GM18508 (cell line): ENCODE results near the gene FAM3D.
"Not testable (repeated sequence)": the region's sequence is repeated elsewhere in the genome, so short reads cannot be mapped to it uniquely, and the experiment has no call there.

Experiments
- ATAC-seq: cut with Tn5 transposase; IDR thresholded peaks from one replicate; pipeline ENCODE4 v1.9.1; 2021; ENCODE audit warnings: moderate number of reproducible peaks; ENCODE audit not compliant: insufficient read depth, unreplicated experiment

The FAM3D gene

DNA sequence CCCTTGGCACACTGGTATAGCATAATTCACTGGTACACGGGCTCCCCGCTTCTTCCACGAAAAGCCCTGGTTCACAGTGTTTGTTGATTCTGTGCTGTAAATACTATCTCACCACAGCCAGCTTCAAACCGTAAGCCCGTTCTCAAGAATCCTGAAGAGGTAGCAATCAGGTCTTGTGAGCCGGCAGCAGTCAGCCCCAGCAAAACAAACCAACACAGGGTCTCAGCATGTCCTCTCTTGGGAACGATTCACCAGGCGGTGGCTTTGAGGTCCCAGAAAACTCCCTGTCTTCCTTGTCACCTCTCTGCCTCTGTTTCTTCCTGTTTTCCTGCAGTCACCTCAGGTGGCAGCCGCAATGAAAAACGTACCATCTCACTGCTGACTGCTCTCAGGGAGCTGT, 19.1 kb upstream of the FAM3D start:
- ATAC-seq = no peak

DNA sequence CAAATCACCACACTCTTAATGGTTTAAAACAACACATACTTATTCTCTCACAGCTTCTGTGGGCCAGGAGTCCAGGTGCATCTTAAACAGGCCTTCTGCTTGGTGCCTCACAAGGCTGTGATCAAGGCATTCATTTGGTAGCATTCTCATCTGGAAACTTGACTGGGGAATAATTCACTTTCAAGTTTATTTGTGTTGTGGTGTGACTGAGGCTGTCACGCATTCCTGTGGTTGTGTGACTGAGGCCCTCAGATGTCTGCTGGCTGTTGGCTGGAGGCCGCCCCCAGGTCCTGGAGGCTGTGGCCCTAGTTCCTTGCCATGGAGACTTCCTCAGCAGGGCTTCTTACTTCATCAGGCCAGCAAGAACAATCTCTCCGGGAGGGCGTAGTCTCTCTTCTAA, 16.9 kb upstream of the FAM3D start:
- peak; percentile 56 for ATAC-seq

DNA sequence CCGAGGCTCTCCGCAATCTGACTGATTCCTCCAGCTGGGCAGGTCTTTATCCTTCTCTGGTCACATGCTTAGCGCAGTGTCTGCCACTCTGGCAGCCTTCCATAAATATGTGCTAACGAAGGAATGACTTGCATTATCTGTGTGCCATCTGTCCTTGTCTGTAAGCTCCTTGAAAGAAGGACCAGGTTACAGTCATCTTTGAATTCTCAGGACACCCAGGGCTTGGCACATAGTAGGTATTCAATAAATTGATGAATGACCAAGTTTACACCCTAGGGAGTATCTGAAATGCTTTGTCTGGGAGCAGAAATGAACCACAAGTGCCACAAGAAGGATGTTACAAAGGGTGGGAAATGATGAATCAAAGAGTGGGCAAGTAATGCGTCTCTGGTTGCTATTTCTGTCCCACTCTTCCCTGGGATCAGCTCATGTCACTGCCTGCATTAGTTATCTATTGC, 16.5 kb upstream of the FAM3D start:
- ATAC-seq = no peak

DNA sequence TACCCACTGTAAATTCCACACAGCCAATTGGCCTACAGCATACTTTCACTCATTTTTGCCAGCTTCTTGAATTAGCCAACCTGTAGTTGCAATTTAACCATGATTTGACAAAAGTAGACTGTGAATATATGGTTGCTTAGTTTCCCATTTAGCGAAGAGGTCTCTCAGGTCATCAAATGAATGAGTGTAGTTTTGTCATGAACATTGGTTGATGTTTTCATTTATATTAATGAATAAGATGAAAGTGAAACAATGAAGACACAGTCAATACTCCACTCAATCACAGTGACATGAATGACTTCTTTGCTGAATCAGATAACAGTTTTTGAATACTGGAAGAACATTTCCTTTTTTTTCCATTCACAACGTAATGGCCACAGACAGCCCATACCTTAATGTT, 15.3 kb upstream of the FAM3D start:
- ATAC-seq = no peak

DNA sequence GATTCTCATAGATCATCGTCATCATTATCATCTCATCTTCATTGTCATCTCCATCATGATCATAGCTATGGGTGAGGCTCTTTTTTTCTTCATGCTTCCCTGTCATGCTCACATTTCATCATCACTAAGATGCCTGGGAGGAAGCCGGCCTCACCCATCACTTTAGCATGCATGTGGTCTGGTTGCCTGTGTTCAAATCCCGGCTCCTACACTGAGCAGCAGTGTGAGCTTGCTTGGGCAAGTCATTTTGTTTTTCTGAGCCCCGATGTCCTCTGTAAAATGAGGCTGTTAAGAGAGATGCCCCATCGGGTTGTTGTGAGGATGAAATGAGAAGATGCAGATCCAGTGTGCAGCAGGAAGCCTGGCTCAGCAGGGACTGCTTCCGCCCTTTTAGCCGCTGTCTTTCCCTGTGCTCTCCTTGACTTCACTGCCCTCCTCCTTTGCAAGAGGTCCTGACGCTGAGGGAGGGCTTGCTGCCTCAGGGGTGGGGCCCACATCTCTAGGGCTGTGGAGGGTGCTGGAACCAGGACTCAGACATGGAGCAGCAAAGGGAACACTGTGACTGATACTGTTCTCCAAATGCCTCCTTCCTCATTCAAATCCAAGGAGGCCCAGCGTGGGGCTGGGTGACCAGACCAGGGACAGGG, 14.4 kb upstream of the FAM3D start:
- no peak for ATAC-seq

DNA sequence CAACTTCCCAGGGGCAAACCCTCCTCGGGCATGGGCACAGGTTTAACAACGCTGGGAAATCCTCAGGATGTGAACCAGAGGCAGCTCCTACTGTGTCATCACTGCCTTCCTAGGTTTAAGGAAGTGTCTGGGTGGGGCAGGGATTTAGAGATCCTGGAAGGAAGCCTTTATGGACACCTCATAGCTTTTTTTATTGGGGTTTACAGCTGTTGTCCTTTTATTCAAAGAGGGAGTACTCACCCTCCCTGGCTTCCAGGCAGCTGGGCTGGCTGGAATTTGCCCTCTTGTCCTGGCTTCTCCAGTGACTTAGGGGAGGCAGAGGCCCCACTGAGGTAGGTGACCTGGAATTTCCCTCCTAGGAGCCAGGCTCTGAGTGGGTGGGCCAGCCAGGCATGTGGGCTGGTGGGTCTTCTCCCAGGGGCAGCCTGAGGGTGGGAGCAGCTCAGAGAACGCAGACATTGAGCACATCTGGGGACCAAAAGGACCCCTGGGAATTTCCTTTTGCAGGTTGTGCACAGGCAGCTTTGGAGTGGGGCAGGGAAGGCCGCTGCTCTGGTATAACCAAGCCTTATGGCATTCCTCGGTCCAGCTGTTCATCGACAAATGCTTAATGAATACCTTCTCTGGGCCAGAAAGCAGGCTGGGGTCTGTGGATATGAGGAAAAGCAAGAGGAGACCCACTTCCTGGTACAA, 13.5 kb upstream of the FAM3D start:
- no peak for ATAC-seq

DNA sequence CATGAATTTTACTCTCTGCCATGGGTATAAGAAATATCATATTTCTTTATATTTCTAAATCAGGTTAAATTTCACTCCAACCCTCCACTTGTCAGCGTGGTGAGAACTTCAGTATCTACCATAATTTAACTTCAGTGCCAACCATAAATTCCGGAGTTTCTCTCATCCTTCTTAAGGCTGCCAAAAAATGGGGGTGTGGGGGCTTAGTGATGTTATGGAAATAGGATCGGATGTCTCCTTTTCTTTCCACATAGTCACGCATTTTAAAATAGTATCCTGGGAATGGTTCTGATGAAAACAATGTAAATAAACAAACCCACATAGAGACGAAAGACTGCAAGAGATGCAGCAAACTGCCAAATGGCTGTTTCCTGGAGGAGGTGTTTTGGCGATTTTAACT, 12.9 kb upstream of the FAM3D start:
- ATAC-seq = no peak

DNA sequence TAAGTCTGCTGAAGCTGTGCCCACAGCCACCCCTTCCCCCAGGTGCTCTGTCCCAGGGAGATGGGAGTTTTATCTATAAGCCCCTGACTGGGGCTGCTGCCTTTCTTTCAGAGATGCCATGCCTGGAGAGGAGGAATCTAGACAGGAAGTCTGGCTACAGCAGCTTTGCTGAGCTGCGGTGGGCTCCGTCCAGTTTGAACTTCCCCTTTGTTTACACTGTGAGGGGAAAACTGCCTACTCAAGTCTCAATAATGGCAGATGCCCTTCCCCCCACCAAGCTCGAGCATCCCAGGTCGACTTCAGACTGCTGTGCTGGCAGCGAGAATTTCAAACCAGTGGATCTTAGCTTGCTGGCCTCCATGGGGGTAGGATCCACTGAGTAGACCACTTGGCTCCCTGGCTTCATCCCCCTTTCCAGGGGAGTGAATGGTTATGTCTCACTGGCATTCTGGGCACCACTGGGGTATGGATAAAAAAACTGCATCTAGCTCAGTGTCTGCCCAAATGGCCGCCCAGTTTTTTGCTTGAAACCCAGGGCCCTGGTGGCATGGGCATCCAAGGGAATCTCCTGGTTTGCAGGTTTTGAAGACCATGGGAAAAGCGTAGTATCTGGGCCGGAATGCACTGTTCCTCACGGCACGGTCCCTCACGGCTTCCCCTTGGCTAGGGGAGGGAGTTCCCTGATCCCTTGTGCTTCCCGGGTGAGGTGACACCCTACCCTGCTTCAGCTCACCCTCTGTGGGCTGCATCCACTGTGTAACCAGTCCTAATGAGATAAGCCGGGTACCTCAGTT, 11.8 kb upstream of the FAM3D start:
- not testable (repeated sequence) for ATAC-seq

DNA sequence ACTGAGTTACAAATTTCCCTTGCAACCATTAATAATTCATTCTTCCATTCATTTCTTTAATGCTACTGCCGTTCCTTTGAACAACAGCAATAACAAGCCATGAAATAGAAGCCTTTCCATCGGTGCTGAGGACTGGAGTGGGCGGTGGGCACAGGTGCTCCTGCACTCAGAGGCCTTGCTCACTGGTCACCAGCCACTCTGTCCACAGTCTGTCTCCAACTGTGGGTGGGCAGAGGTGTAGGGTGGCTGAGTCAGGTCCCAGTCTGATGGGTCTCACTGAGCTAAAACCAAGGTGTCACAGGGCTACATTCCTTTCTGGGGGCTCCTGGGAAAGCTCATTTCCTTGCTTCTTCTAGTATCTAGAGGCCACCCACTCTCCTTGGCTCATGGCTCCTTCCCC, 6.3 kb upstream of the FAM3D start:
- ATAC-seq = no peak

DNA sequence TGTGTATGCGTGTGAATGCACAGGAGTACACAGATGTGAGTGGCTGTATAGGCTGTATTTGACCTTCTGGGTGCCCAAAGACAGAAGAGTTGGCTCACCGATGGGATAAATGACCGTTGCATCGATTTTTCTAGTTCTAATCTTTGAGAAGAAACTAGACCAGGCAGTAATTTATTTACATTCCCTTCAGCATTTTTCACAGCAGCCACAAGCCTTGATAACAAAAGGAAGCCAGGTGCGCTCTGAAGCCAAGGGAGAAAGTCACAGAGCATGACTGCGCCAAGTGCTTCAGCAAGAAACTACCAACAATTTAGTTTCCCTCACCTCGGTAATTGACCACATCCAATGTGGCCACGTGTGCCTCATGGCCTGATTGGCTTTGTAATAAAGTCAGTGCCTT, 5.9 kb upstream of the FAM3D start:
- ATAC-seq = no peak

DNA sequence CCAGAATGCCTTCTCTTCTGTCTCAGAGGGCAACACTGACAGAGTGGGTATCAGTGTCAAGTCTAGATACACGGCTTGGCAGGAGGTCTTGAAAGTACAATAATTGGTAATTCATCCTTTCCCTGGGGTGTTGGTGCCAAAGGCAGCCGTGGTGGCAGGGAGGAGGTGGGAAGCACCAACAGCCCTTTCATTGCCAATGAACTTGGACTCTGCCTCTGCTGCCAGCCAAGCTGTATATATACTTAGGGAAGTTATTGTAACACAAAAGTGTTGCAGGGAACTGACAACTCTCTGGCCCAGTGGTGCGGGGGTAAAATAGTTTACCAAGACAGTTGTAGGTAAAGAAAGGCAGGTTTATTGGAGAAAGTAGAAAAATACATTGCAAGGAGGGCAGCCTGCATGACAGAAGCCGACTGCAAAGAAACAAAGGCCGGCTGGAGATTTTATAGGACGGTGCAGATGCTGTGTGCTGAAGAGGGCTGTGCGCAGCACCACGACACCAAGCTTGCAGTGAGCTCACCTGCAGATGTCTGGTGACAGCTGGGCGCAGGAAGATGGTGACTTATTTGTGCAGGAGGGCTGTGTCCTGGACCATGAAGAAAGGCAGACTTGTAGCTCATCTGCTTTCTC, 4.0 kb upstream of the FAM3D start:
- ATAC-seq = no peak

DNA sequence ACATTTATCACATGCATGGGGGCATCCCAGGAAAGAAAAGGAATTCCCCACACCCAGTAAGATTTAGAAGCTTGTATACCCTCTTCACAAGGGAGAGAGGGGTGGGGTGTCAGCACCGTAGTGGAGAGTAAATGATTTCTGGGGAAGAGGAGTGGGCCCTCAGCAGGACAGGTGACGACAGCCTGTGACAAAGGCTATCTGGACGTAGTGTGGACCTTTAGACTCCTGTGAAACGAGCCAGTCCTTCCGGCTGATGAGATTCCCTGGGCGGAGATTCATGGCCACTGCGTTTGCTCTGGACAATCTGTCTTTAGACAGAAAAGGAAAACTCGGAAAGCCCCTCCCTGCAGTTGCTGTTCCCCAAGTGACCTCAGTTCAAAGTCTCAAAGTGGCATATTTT, 1.7 kb upstream of the FAM3D start:
- ATAC-seq = no peak

DNA sequence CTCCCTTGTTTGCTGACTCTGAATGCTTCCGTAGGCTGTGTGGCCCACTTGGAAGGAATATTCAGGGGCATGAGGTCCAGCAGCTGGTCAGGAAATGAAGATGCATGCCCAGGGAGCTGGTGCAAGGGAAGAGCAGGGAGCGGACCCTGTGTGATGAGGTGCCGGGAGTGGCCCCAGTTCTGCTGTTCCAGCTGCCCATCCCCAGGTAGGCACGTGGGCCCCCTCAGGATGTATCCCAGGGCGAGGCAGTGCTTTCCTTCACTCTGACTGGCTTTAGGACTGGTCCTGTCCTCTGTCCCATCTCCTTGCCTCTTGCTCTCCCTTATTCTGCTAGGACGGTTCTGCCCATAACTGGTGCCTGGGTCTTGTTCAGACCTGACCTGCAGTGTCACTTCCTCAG, 1.1 kb upstream of the FAM3D start:
- no peak for ATAC-seq

DNA sequence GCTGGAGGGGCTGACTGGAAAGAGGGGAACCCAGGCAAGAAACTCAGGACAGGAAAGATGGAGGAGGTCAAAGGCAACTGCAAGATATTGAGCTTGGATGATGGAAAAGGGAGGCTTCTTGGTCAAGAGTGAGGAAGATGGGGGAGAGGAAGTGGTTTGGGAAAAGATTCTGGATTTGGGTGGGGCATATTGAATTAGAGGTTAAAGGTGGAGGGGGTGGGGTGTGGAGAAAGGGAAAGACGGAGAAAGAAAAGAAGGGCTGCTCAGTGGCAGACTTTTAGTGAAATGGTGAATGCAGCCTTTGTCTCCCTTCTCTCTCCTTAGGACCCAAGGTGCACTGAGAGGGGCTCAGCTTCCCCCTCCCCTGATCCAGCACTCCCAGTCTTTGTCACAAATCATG, 655 bp upstream of the FAM3D start:
- ATAC-seq = no peak

DNA sequence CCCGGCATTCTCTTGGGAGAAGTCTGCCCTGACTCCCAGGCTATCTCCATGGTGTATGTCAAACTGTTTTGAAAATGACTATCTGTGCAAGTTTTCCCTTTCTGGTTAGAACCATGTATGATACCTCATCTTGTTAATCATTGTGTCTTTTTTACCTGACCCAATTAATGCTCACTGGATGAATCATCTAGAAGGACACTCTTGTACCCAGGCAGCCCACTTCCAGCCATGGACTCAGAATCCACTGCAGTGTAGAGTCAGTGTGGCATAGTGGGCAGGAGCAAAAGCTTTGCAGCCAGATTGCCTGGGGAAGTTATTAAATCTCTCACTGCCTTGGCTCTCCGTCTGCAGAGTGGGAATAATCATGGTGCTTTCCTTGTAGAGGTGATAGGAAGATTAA, 1.2 kb downstream of the FAM3D start:
- ATAC-seq = no peak

DNA sequence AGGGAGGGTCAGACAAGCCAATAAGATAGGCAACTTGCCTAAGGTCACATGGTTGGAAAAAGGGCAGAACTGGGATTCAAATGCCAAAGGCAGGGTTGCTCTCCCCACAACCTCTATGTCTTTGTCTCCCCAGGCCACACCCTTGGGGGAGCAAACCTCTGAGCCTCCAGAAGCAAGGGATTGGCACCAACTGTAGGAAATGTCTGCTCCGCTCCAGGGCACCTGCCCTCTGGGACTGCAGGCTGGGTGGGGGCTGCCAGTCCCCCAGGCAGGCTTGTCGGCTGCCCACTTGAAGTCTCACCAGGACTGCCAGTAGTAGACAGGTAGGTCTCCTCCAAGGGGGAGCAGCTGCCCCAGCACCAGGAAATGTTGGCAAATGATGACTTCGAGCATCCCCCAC, 2.0 kb downstream of the FAM3D start:
- ATAC-seq = no peak

DNA sequence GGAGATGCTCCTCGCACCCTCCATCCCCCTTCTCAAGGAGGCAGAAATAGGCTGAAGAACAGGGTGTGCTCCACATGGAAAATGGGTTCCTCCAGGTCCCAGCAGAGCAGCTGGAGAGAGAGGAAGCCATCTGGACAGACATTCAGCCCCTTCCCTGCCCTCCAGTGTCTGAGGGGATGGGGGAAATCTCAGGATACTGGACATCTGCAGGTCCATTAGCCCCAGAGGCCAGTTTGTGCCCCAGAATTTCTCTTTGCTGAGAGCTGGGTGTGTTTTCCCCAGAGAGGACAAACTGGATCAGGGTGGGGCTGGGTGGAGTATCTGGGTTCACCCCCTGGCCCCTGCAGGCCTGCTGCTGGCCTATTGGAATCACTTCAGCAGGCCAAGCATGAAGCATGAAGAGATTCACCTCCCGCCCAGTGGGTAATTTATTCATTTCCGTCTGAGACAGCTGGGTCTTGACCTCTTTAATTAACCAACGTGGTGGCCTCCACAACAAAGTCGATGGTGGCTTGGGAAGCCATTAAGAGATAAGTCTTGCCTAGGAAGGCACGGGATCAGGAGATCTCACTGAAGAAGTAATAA, 4.6 kb downstream of the FAM3D start:
- ATAC-seq = no peak

DNA sequence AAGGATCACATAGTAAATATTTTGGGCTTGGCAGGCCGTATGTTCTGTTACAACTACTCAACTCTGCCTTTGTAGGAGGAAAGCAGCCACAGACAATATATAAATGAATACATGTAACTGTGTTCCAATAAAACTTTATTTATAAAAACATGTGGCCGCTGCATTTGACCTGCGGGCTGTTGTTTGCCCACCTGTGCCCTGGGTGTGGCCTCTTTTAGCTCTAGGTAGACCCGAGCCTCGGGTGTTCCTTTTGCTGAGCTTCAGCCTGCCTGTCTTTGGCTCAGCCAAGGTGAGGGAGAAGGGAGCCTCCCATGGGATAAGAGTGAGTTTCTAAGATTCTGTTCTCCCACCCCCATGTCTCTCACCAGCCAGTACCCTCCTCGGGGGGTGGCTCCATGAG, 5.6 kb downstream of the FAM3D start:
- ATAC-seq = no peak

DNA sequence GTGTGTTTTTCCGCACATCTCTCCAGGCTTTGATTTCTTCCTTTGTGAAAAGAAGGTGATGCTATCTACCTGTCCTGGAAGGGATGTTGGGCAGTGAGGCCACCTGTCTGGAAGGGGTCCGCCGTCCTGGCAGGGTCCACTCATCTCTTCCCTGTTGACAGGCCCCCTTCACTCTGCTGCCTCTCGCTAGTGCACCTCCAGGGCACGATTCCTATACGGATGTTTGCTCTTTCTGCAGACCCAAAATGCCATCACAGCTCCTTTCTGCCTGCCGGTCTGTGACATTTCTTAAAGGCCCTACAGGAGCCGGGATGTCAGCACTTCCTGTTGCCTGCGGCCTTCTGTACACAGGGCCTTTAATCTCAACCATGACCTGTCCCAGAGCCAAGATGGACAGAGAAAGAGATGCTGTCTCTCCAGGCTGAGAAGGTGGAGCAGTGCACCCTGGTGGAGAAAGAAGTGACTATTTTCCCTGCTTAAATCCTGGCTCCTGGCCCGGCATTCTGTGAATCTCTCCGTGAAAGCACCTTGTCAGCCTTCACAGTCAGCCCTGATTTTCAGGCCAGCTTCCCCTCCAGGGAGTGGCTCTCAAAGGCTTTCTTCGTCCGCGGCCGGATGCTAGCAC, 7.4 kb downstream of the FAM3D start:
- no peak for ATAC-seq

DNA sequence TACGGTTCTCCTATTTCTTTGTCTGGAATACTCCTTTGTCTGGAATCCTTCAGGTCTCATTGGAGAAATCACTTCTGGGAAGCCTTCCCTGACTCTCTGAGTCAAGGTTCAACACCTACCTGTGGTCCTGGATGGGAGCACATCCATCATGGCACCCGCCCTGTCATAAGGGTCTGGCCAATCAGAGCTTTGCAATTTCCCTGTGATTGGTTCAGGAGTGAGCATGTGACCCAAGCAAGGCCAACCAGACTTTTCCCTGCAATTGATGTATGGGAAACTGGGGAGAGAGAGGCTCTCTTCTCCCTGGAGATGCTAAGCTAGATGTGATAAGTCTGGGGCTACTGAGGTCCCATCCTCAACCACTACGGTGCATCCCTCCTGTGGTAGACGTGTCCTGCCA, 8.1 kb downstream of the FAM3D start:
- ATAC-seq = no peak
